Sigmoid colon (tissue), 3 donors: ENCODE data around the gene SLC29A4.

Source experiments
- POLR2A ChIP-seq, 2 donors: fragments of 450-650 bp; IDR thresholded peaks; one replicate each; pipeline ENCODE4 v1.6.1; 2016; ENCODE audit warnings: antibody characterized with exemption in 2 of 2, mild to moderate bottlenecking in 2 of 2, moderate library complexity in 2 of 2
- TF ChIP-seq, protein P1 (sequence below), 4 experiments: fragments of 450-650 bp in 3 of 4; fragments of 200-600 bp in 1 of 4; IDR thresholded peaks; one replicate each; pipeline ENCODE4 v1.5.1; 2016 to 2019; ENCODE audit warnings: antibody characterized with exemption in 4 of 4, mild to moderate bottlenecking in 3 of 4, moderate library complexity in 2 of 4

DNA sequence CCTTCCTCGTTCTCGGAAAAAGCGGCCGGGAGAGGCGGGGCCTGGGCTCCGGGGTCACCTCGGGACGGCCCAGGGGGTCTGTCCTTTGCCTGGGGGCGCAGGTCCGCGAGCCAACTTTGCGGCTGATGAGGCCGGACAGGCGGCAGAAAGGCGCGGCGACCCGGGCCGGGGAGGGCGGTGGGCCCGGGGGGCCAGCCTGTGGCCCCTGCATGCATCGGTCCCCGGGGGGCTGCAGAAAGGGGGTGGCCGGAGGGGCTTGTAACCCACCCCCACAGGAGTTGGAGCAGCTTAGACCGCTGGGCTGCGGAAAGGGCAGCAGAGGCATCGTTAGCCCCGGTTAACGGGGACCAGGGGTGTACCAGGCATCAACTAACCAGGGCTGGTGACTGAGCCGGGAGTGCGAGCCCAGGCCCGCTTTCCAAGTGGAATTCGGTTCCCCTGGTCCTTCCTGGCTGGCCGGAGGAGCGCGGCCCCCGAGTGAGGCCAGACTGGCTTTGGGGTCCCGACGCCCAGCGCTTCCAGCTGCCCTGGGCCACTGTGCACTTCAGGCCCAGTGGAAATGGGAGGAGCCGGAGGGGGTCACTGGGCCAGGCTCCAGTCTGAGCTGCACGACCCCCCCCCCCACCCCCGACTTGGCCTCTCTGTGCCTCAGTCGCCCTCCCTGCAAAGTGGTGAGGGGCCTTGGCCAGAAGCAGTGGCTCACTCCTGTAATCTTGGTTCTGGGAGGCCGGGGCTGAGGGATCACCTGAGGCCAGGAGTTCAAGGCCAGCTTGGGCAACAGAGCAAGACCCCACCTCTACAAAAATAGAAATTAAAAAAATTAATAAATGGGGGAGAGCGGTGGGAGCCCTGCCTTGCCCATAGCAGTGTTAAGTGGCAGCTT, 919 bp downstream of the SLC29A4 start:
- TF ChIP-seq, protein P1, sequence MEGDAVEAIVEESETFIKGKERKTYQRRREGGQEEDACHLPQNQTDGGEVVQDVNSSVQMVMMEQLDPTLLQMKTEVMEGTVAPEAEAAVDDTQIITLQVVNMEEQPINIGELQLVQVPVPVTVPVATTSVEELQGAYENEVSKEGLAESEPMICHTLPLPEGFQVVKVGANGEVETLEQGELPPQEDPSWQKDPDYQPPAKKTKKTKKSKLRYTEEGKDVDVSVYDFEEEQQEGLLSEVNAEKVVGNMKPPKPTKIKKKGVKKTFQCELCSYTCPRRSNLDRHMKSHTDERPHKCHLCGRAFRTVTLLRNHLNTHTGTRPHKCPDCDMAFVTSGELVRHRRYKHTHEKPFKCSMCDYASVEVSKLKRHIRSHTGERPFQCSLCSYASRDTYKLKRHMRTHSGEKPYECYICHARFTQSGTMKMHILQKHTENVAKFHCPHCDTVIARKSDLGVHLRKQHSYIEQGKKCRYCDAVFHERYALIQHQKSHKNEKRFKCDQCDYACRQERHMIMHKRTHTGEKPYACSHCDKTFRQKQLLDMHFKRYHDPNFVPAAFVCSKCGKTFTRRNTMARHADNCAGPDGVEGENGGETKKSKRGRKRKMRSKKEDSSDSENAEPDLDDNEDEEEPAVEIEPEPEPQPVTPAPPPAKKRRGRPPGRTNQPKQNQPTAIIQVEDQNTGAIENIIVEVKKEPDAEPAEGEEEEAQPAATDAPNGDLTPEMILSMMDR (IDR thresholded peaks at IDR 0.05) = no peak
- TF ChIP-seq POLR2A (IDR thresholded peaks at IDR 0.05) = no peak
